OCI-LY7 (cell line): Measurements from ENCODE around the gene ABCD3. TPM values are rescaled to one million over a fixed set of nuclear protein-coding genes. Genes with fewer than 3 reads are reported as not detected.

Experiments
- BruUV-seq: library from RNA; stranded (reverse); fragments of 400-500 nt; replicated peaks from 2 replicates; lab custom pipeline; 2021; lab: Mats Ljungman, UMichigan
- CTCF ChIA-PET: fragments of 300-600 bp; sonication (Branson Sonifier 250); formaldehyde crosslinking; loops from one replicate; lab custom pipeline; 2022; ENCODE audit warnings: antibody characterized with exemption; ENCODE audit not compliant: unreplicated experiment; lab: Charles Lee
- POLR2A ChIA-PET: fragments of 300-600 bp; sonication (Branson Sonifier 250); formaldehyde crosslinking; loops from one replicate; lab custom pipeline; 2022; ENCODE audit warnings: antibody characterized with exemption; lab: Charles Lee
- DNase-seq: peaks from one replicate; pipeline ENCODE4 v3.0.0-alpha.2; 2015; ENCODE audit warnings: low spot score
- H2AFZ ChIP-seq: fragments of 200-600 bp; sonication (generic), shearing (Covaris generic); 2 replicates; pipeline ENCODE4 v1.6.1; 2014; ENCODE audit warnings: mild to moderate bottlenecking, antibody characterized with exemption, low read length, moderate library complexity
- H3K27ac ChIP-seq: fragments of 200-600 bp; sonication (generic); 2 replicates; pipeline ENCODE4 v1.5.1; 2014; ENCODE audit warnings: mixed run types, low read depth, mild to moderate bottlenecking, moderate library complexity, low read length, inconsistent platforms; ENCODE audit not compliant: poor library complexity, severe bottlenecking
- H3K36me3 ChIP-seq: fragments of 200-600 bp; sonication (generic); 2 replicates; pipeline ENCODE4 v1.6.1; 2014; ENCODE audit warnings: mild to moderate bottlenecking, antibody characterized with exemption, low read length, moderate library complexity, mixed read lengths; ENCODE audit not compliant: insufficient read depth
- H3K4me1 ChIP-seq: fragments of 200-600 bp; sonication (generic); 2 replicates; pipeline ENCODE4 v1.5.1; 2014; ENCODE audit warnings: mild to moderate bottlenecking, low read length; ENCODE audit not compliant: insufficient read depth, poor library complexity, severe bottlenecking
- H3K4me2 ChIP-seq: fragments of 200-600 bp; sonication (generic); 2 replicates; pipeline ENCODE4 v1.6.1; 2014; ENCODE audit warnings: mild to moderate bottlenecking, low read length
- H3K4me3 ChIP-seq: fragments of 200-600 bp; sonication (generic); 2 replicates; pipeline ENCODE4 v1.5.1; 2014; ENCODE audit warnings: mild to moderate bottlenecking, low read depth, low read length; ENCODE audit not compliant: poor library complexity, severe bottlenecking
- H3K79me2 ChIP-seq: fragments of 200-600 bp; sonication (generic); 2 replicates; pipeline ENCODE4 v1.6.1; 2016; ENCODE audit warnings: low read depth, mild to moderate bottlenecking, low read length, moderate library complexity, mixed read lengths; ENCODE audit not compliant: insufficient read depth
- H3K9me2 ChIP-seq: fragments of 200-600 bp; sonication (generic); 2 replicates; pipeline ENCODE4 v1.6.1; 2016; ENCODE audit warnings: mild to moderate bottlenecking, low read length, mixed read lengths; ENCODE audit not compliant: insufficient read depth
- H3K9me3 ChIP-seq: fragments of 200-600 bp; sonication (generic); 2 replicates; pipeline ENCODE4 v1.6.1; 2014; ENCODE audit warnings: mild to moderate bottlenecking, mixed run types, low read length, mixed read lengths
- H4K20me1 ChIP-seq: fragments of 200-600 bp; sonication (generic); 2 replicates; pipeline ENCODE4 v1.6.1; 2014; ENCODE audit warnings: mild to moderate bottlenecking, antibody characterized with exemption, low read length, moderate library complexity, mixed read lengths; ENCODE audit not compliant: insufficient read depth
- EZH2phosphoT487 ChIP-seq: fragments of 200-600 bp; sonication (generic); IDR thresholded peaks from 2 replicates; pipeline ENCODE4 v1.6.1; 2018; ENCODE audit warnings: low read depth, borderline replicate concordance, mild to moderate bottlenecking, mixed run types, antibody characterized with exemption, low read length, moderate library complexity, mixed read lengths
- intact Hi-C: fragments of 100-400 bp; cut with micrococcal nuclease; formaldehyde crosslinking; loops from one replicate; pipeline ENCODE4 v1.10.0; 2022; ENCODE audit not compliant: unreplicated experiment
- total RNA-seq, 2 experiments: library from RNA; depleted of rRNA in 1 of 2; stranded (reverse); fragments of >200 nt in 1 of 2; shearing (Covaris generic) in 1 of 2; gene quantifications; 2 replicates each; pipeline ENCODE4 v1.2.3, GENCODE V29; 2014 to 2022
- TF ChIP-seq, protein P1 (sequence below): fragments of 200-600 bp; sonication (generic); conservative IDR thresholded peaks from 2 replicates; pipeline ENCODE4 v1.5.1; 2014; ENCODE audit warnings: mild to moderate bottlenecking, antibody characterized with exemption, low read length, moderate library complexity, mixed read lengths

The ABCD3 gene
- total RNA-seq, 2 experiments from 2014 or later: 18.3 to 33.8 TPM

GRCh38 chr1:94544706-94545490 is 126.7 kb downstream of the ABCD3 start:
- Histone ChIP-seq H3K4me3 (no peak overlapping the region), H3K9me3 (no peaks in the 10 kb centered on the region), H2AFZ (no peak overlapping the region), H3K4me1 (no peaks in the 10 kb centered on the region), H3K27ac (no peak overlapping the region), H3K4me2 (no peak overlapping the region), H4K20me1 (no peaks in the 10 kb centered on the region), H3K9me2 (no peaks in the 10 kb centered on the region), H3K79me2 (no peaks in the 10 kb centered on the region), H3K36me3 (no peaks in the 10 kb centered on the region)
- no peak for DNase-seq
- intact Hi-C loops: no loop called here
- BruUV-seq: no TSS peak
- POLR2A ChIA-PET: no interaction called here
- TF ChIP-seq, protein P1, sequence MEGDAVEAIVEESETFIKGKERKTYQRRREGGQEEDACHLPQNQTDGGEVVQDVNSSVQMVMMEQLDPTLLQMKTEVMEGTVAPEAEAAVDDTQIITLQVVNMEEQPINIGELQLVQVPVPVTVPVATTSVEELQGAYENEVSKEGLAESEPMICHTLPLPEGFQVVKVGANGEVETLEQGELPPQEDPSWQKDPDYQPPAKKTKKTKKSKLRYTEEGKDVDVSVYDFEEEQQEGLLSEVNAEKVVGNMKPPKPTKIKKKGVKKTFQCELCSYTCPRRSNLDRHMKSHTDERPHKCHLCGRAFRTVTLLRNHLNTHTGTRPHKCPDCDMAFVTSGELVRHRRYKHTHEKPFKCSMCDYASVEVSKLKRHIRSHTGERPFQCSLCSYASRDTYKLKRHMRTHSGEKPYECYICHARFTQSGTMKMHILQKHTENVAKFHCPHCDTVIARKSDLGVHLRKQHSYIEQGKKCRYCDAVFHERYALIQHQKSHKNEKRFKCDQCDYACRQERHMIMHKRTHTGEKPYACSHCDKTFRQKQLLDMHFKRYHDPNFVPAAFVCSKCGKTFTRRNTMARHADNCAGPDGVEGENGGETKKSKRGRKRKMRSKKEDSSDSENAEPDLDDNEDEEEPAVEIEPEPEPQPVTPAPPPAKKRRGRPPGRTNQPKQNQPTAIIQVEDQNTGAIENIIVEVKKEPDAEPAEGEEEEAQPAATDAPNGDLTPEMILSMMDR: no peak
- TF ChIP-seq EZH2phosphoT487: no peak
- CTCF ChIA-PET: no interaction called here

- no TSS peak for BruUV-seq
- POLR2A ChIA-PET: no interaction called here
Measured at GRCh38 chr1:94549706-94550105, 131.5 kb downstream of the ABCD3 start.

More at GRCh38 chr1:94549706-94550105, 131.5 kb downstream of the ABCD3 start:
- H2AFZ ChIP-seq: no peak overlapping the region
- H3K9me3 ChIP-seq: no peaks in the 10 kb centered on the region
- H3K4me3 ChIP-seq: no peak overlapping the region
- TF ChIP-seq, protein P1: no peak
- no peak for TF ChIP-seq EZH2phosphoT487
- H3K27ac ChIP-seq: no peak overlapping the region
- H3K79me2 ChIP-seq: no peaks in the 10 kb centered on the region
- no peaks in the 10 kb centered on the region for H3K4me1 ChIP-seq
- H3K36me3 ChIP-seq: no peaks in the 10 kb centered on the region
- intact Hi-C loops: no loop called here
- H3K9me2 ChIP-seq: no peaks in the 10 kb centered on the region
- CTCF ChIA-PET: no interaction called here
- H4K20me1 ChIP-seq: no peaks in the 10 kb centered on the region
- H3K4me2 ChIP-seq: no peak overlapping the region
- no peak for DNase-seq
